GM18517 (cell line): ENCODE results near the gene ULK3.
"Not testable (repeated sequence)": the region's sequence is repeated elsewhere in the genome, so short reads cannot be mapped to it uniquely, and the experiment has no call there.

Experiments used
- ATAC-seq: cut with Tn5 transposase; IDR thresholded peaks from one replicate; pipeline ENCODE4 v1.9.1; 2021; ENCODE audit warnings: mild to moderate bottlenecking, moderate library complexity; ENCODE audit not compliant: unreplicated experiment

The ULK3 gene

DNA sequence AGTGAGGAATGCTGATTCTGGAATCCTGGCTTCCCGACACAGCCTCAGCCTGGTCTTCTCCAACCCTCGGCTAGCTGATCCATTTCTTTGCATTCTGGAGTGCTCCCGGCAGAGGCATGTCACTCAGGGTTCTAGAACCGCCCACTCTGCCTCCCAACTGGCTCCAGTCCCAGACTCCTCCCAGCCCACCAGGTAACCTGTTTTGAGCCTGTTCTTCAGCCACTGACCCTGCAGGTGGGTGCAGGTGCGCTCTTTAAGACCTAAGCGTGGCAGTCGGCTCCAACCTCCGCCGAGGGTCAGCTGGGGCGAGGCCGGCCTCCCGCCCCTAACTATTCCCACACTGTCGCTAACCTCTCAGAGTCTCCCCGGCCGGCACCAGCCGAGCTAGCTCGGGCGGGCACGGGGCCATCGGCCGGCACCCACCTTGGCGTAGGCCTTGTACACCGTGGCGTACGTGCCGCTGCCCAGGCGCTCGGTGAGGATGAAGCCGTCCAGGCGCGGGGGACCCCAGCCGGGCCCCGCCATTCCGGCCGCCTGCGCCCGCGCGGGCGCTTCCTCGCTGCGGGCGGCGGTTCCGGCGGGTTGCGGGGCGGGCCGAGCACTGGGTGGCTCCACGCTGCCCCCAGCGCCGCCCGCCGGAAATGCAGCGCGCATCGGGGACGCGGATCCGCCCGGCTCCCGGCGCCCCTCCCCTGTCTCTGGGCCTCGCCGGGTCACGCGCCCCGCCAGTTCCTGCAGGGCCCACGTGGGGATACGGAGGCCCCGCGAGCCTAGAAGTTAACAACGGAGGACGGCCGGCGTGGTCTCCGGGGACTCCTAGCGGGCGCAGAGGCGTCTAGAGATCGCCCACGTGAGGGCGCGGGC is at the start of gene ULK3:
Gene ULK3 (minus strand): TSS at position 576 of the 864 bp plus-strand sequence. CDS start 51 bp downstream, at position 525.
- peak; percentile 78 for ATAC-seq

- no peak for ATAC-seq
Measured at GRCh38 chr15:74892313-74892712, 49.4 kb upstream of the ULK3 start.

- ATAC-seq = no peak
Measured at GRCh38 chr15:74891469-74891868, 48.5 kb upstream of the ULK3 start.

- no peak for ATAC-seq
Measured at GRCh38 chr15:74890665-74890960, 47.7 kb upstream of the ULK3 start.

- ATAC-seq = peak; percentile 87
Measured at GRCh38 chr15:74889883-74890664, 47.1 kb upstream of the ULK3 start, which contains the start of gene MPI. Gene MPI (plus strand): TSS chr15:74890042. CDS start chr15:74890074, 32 bp downstream.

GRCh38 chr15:74889390-74889882 is 46.5 kb upstream of the ULK3 start:
- ATAC-seq = peak; percentile 15

DNA sequence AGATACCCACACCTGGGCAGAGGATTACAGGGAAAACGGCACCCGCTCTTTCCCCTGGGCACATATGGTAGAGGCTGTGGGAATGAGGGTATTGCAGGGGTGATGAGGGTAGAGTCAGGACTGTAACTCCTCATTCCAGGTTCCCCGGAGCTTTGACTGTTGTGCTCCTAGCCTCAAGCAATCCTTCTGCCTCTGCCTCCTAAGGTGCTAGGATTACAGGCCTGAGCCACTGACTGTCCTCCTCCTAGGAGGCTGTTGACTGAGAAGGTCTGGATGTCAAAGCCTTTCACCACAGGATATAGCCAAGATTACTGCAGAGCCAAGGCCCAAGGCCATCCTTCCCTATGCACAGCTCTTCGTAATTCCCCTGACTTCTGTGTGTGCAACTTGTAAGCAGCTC is 45.8 kb upstream of the ULK3 start:
- no peak for ATAC-seq

- not testable (repeated sequence) for ATAC-seq
Measured at GRCh38 chr15:74887537-74888193, 44.7 kb upstream of the ULK3 start.

- ATAC-seq = no peak
Measured at GRCh38 chr15:74885461-74885860, 42.5 kb upstream of the ULK3 start.

GRCh38 chr15:74884428-74885223 is 41.7 kb upstream of the ULK3 start:
- no peak for ATAC-seq

DNA sequence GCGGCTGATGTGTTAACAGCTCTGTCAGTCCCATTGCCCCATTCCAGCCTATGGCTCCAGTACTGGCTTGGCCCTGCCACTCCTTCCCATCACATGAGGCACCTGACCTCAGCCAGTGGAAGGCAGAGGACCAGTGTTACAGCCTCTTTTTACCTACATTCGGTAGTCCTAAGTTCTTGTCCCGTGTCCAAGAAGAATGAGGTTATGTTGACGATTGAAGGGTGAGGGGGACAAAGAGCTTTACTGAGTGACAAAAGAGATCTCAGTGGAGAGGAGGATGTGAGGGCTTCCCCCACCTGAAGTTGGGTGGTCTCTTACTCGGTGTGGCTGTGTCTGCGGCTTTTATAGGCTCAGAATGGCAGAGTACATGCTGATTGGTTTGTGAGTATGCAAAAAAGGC is 39.6 kb upstream of the ULK3 start:
- no peak for ATAC-seq

DNA sequence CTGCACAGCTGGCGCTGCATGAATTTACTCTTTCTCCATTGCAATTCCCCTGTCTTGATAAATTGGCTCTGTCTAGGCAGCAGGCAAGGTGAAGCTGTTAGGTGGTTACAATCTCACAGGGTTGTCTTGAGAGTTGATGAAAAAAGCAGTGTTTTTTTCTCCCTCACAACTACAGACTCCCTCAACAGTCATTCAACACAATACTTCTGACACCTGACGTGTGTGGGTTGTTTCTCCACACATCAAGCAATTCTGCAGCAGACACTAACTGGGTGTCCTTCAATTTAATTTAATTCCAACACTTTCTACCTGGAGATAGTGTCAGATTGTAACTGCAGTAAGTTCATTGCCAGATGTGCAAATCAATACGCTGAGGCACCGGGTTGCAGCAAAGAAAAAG is 35.3 kb upstream of the ULK3 start:
- no peak for ATAC-seq

GRCh38 chr15:74873756-74874424 is 30.9 kb upstream of the ULK3 start:
- ATAC-seq = no peak

DNA sequence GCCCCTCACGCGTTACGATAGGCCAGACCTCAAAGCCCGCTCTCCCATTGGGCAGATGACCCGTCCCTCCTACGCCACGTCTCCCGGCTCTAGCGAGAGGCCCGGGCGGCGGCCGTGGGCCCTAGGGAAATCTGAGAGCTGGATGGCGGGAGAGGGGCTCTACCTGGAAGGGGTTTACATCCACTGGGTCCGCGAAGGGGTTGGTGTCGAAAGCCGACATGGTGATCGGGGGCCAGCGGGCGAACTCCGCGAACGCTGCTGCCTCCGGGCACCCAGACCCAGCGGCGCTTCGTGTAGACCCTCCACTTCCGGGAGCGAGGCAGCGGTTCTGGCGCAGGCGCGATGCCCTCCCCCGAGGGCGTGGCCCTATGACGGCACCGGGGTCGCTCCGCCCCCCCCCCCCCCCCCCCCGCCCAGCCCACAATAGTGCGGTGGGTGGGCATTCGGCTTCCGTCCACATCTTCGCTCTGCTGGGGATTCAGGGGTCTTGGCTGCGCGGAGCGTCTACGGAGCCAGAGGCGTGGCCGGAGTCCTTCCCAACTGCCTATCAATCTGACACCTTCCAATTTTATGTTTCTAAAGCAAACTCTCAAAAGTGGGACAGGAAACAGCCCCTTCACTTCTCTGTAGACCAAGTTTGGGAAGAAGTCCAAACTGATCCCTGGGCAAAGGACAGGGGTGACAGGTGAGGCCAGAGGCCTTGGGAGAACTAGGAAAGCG is 30.2 kb upstream of the ULK3 start, which contains the start of gene SCAMP2:
Gene SCAMP2 (minus strand): TSS at position 330 of the 720 bp plus-strand sequence. CDS start 110 bp downstream, at position 220.
- peak; percentile 76 for ATAC-seq

DNA sequence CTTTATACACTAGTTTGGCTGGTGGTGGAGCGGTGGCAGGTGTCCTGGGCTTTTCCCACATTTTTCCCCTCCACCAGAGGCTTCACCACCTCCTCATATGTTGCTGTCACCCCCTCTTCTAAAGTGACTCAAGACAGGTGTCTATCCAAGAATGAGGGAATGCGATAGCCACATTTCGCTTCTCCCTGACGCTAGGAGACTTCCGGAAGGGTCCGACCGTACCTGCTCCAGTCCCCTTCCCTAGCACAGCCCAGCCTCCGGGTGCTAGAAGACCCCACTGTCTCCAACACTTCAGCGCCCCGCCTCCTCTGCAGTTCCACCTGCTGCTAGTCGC is 29.7 kb upstream of the ULK3 start:
- ATAC-seq = no peak

DNA sequence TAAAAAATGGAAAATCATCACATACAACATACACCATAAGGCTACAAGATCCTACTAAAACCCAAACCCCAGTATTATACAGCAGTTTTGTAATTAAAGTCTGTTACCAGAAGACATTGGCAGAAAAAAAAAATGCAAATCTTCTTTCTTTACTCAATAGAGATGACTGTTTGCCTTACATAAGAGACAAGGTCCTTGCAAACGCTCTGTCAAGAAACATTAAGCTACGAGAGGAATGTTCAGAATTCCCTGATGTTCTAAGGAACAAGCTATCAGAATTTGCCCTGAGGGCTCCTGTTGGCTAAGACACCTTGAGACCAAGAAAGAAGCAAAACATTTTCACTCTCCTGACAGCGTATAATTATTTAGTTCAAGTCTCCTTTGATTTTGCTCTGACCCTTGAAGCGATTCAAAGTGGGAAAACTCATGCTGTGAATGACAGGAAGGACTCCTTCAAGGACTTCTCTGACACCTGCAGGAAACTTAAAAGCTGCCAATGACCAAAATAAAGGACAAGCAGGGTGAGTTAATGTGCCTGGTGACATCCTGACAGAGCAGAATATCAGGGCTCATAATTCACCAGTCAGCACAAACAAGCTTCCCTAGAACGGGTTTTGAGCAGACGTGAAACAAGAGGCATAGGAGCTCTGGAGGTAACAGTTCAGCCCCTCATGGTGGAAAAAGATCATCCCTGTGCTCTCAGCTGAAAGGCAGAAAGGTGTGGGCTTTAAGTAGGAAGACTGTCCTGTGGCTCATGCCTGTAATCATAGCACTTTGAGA is 27.7 kb upstream of the ULK3 start:
- no peak for ATAC-seq

DNA sequence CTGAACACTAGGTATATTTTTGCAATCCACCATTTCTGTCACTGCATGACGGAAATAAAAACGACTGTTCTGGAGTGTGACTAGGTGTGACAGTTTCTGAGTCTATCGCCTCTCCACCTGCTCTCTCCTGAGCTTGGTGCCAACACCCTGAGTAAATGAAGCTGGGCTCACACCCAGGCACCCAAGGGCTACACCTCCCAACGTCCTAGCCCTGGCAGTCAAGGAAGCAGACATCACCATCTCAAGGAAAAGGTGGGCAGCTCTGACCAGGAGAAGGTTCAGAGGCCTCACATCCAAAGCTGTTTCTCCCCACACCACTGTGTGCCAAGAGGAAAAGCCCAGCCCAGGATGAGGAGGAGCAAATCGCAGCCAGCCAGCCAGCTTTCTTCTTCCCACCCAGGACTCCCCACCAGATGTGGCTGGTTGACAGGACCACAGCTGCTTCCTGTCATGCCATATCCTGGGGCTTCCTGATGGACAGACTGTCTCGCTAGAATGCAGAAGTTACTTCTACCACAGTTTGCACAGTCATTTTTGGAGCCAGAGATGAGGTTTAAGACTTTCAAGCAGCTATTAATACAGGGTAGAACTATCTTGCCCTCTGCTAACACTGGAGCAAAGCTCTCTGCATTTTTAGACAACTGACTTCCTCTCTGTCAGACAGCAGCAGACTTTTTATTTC is 26.9 kb upstream of the ULK3 start:
- ATAC-seq = peak; percentile 42

DNA sequence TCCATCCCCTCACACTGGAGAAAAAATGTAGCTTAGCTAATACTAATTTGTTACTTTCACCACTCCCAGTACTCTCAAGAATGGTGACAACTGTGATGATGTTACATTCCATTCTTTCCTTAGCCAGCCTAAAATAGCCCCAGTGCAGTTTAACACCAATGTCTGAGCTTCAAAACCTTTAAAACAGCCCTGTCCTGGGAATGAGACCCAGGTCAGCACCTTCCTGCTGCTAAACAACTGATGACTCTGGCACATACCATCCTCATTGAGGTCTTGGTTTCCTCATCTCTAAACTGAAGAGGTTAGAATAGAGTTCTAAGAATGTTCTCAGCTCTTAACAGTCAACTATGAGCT is 26.4 kb upstream of the ULK3 start:
- no peak for ATAC-seq
